ENCODE results near the gene NCKAP1.

DNA sequence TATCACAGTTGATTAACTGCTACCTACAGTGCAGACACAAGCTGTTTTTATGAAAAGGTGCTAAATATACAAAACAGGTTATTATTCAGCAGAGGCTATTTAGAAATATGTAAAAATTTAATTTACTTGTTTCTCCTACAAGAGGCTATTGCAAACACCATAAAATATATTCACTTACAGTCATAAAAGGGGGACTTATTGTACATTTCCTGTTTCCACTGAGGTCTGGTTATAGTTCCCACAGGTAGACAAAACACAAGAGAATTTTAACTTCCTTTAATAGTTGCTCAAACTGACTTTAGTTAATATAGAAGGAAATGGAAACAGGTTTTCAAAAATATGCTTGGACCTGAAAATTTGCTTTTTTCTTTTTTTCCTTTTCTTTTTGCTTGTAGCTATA is 131.8 kb downstream of the NCKAP1 start:
- TF ChIP-seq POLR2A (IDR thresholded peaks at IDR 0.05; ENCODE audit: low read length) (no peak), ZSCAN20 (CRISPR knock-in tag; IDR thresholded peaks at IDR 0.05) (no peak), ESRRA (IDR thresholded peaks at IDR 0.05; ENCODE audit: borderline replicate concordance, low read length) (no peak), PHF8 (IDR thresholded peaks at IDR 0.05; ENCODE audit: borderline replicate concordance, low read depth) (no peak), KDM1A (IDR thresholded peaks at IDR 0.05; ENCODE audit: low read depth) (no peak), ZFP36 (IDR thresholded peaks at IDR 0.05; ENCODE audit: borderline replicate concordance, partially characterized antibody) (no peak), GATA3 (IDR thresholded peaks at IDR 0.05; ENCODE audit: borderline replicate concordance) (no peak), MYC (IDR thresholded peaks at IDR 0.05; ENCODE audit: borderline replicate concordance, low read length) (no peak), HDAC2 (IDR thresholded peaks at IDR 0.05) (no peak), HOXA7 (CRISPR knock-in tag; IDR thresholded peaks at IDR 0.05) (no peak), RAD21 (conservative IDR thresholded peaks at IDR 0.05 in 1 of 2, IDR thresholded peaks at IDR 0.05 in 1 of 2) (no peak)
- TF ChIP-seq, protein P1, sequence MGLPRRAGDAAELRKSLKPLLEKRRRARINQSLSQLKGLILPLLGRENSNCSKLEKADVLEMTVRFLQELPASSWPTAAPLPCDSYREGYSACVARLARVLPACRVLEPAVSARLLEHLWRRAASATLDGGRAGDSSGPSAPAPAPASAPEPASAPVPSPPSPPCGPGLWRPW (IDR thresholded peaks at IDR 0.05), result no peak
- TF ChIP-seq, protein P2, sequence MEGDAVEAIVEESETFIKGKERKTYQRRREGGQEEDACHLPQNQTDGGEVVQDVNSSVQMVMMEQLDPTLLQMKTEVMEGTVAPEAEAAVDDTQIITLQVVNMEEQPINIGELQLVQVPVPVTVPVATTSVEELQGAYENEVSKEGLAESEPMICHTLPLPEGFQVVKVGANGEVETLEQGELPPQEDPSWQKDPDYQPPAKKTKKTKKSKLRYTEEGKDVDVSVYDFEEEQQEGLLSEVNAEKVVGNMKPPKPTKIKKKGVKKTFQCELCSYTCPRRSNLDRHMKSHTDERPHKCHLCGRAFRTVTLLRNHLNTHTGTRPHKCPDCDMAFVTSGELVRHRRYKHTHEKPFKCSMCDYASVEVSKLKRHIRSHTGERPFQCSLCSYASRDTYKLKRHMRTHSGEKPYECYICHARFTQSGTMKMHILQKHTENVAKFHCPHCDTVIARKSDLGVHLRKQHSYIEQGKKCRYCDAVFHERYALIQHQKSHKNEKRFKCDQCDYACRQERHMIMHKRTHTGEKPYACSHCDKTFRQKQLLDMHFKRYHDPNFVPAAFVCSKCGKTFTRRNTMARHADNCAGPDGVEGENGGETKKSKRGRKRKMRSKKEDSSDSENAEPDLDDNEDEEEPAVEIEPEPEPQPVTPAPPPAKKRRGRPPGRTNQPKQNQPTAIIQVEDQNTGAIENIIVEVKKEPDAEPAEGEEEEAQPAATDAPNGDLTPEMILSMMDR (IDR thresholded peaks at IDR 0.05), result no peak
- TF ChIP-seq, protein P3, sequence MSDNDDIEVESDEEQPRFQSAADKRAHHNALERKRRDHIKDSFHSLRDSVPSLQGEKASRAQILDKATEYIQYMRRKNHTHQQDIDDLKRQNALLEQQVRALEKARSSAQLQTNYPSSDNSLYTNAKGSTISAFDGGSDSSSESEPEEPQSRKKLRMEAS (IDR thresholded peaks at IDR 0.05), result no peak
